Measurements from ENCODE around the gene ANKS1A.

- TF ChIP-seq ZNF274 (IDR thresholded peaks at IDR 0.05; ENCODE audit: low read depth, low read length) (no peak), YY1 (IDR thresholded peaks at IDR 0.05; ENCODE audit: insufficient read depth, insufficient read length) (no peak)
Measured at GRCh38 chr6:34979994-34980393, 90.9 kb downstream of the ANKS1A start.
